ENCODE data around the gene TAF4.
"Not testable (repeated sequence)": the region's sequence is repeated elsewhere in the genome, so short reads cannot be mapped to it uniquely, and the experiment has no call there.

Gene TAF4

GRCh38 chr20:62080249-62080990 lies 14.7 kb upstream of the TAF4 start:
- no peak for DNase-seq (ENCODE audit: low spot score)

- no peak for DNase-seq (ENCODE audit: low spot score)
Measured at GRCh38 chr20:62079166-62079565, 13.5 kb upstream of the TAF4 start.

- DNase-seq (ENCODE audit: low spot score), result no peak
Measured at GRCh38 chr20:62073323-62073722, 7.6 kb upstream of the TAF4 start.

GRCh38 chr20:62071669-62072430 lies 6.2 kb upstream of the TAF4 start:
- not testable (repeated sequence) for DNase-seq (ENCODE audit: low spot score)

GRCh38 chr20:62069741-62070216 lies 4.1 kb upstream of the TAF4 start:
- DNase-seq (ENCODE audit: low spot score), result no peak

- DNase-seq (ENCODE audit: low spot score), result no peak
Measured at GRCh38 chr20:62068997-62069396, 3.3 kb upstream of the TAF4 start.

- DNase-seq (ENCODE audit: low spot score), result no peak
Measured at GRCh38 chr20:62067547-62068260, 2.0 kb upstream of the TAF4 start.

- peak; percentile 58 for DNase-seq (ENCODE audit: low spot score)
Measured at GRCh38 chr20:62066983-62067433, 1.3 kb upstream of the TAF4 start.

- DNase-seq (ENCODE audit: low spot score), result peak; percentile 65
Measured at GRCh38 chr20:62066339-62066982, 780 bp upstream of the TAF4 start.

- no peak for DNase-seq (ENCODE audit: low spot score)
Measured at GRCh38 chr20:62064770-62065673, 659 bp downstream of the TAF4 start.

- DNase-seq (ENCODE audit: low spot score), result peak; percentile 30
Measured at GRCh38 chr20:62063981-62064769, 1.5 kb downstream of the TAF4 start.

GRCh38 chr20:62063315-62063980 lies 2.2 kb downstream of the TAF4 start:
- peak; percentile 38 for DNase-seq (ENCODE audit: low spot score)

GRCh38 chr20:62062661-62063314 lies 2.9 kb downstream of the TAF4 start:
- peak; percentile 16 for DNase-seq (ENCODE audit: low spot score)

GRCh38 chr20:62061851-62062423 lies 3.7 kb downstream of the TAF4 start:
- no peak for DNase-seq (ENCODE audit: low spot score)

- DNase-seq (ENCODE audit: low spot score), result no peak
Measured at GRCh38 chr20:62060631-62061541, 4.8 kb downstream of the TAF4 start.

- DNase-seq (ENCODE audit: low spot score), result no peak
Measured at GRCh38 chr20:62059920-62060630, 5.6 kb downstream of the TAF4 start.

- DNase-seq (ENCODE audit: low spot score), result no peak
Measured at GRCh38 chr20:62059401-62059800, 6.3 kb downstream of the TAF4 start.
